Stimulated activated CD4-positive, alpha-beta T cell treated with anti-CD3 and anti-CD28 coated beads, Interleukin-2, amount 100 ng/mL, for 48 hours (primary cell): ENCODE results near the gene LRRC75A.
"Not testable (repeated sequence)": the region's sequence is repeated elsewhere in the genome, so short reads cannot be mapped to it uniquely, and the experiment has no call there.

ENCODE experiments used
- DNase-seq, 2 donors: peaks; one replicate each; pipeline ENCODE4 v3.0.0-alpha.2; 2020

Gene LRRC75A

GRCh38 chr17:16395887-16396286 is 96.1 kb downstream of the LRRC75A start:
- not testable (repeated sequence) for DNase-seq

- not testable (repeated sequence) for DNase-seq
These were observed 99.5 kb downstream of the LRRC75A start for GRCh38 chr17:16392491-16392890.
